SK-N-SH (cell line): ENCODE data around the gene ATAD3B.

Experiments used
- CTCF ChIP-seq: fragments of 200-600 bp; sonication (generic); IDR thresholded peaks from 2 replicates; pipeline ENCODE4 v1.6.1; 2017; ENCODE audit warnings: antibody characterized with exemption, mild to moderate bottlenecking, moderate library complexity
- JUND ChIP-seq: IDR thresholded peaks from 2 replicates; pipeline ENCODE4 v1.4.0; 2012
- MAX ChIP-seq: IDR thresholded peaks from 2 replicates; pipeline ENCODE4 v1.4.0; 2012; ENCODE audit warnings: low read depth
- POLR2AphosphoS5 ChIP-seq: IDR thresholded peaks from 2 replicates; pipeline ENCODE4 v1.6.1; 2012; ENCODE audit warnings: low read depth, low read length
- TCF12 ChIP-seq: IDR thresholded peaks from 2 replicates; pipeline ENCODE4 v1.4.0; 2012
- ZBTB33 ChIP-seq: IDR thresholded peaks from 2 replicates; pipeline ENCODE4 v1.4.0; 2012; ENCODE audit warnings: low read depth, borderline replicate concordance

- TF ChIP-seq TCF12 (no peak), POLR2AphosphoS5 (no peak), ZBTB33 (no peak), MAX (no peak), CTCF (no peak), JUND (no peak)
These were observed 36.8 kb upstream of the ATAD3B start for GRCh38 chr1:1434824-1435105.
